Activated CD4-positive, CD25-positive, alpha-beta regulatory T cell treated with anti-CD3 and anti-CD28 coated beads, Interleukin-2, amount 50 U/mL, for 72 hours (primary cell): ENCODE results near the gene CDCP1.

Experiments
- DNase-seq: peaks from one replicate; pipeline ENCODE4 v3.0.0; 2021

Gene CDCP1

DNA sequence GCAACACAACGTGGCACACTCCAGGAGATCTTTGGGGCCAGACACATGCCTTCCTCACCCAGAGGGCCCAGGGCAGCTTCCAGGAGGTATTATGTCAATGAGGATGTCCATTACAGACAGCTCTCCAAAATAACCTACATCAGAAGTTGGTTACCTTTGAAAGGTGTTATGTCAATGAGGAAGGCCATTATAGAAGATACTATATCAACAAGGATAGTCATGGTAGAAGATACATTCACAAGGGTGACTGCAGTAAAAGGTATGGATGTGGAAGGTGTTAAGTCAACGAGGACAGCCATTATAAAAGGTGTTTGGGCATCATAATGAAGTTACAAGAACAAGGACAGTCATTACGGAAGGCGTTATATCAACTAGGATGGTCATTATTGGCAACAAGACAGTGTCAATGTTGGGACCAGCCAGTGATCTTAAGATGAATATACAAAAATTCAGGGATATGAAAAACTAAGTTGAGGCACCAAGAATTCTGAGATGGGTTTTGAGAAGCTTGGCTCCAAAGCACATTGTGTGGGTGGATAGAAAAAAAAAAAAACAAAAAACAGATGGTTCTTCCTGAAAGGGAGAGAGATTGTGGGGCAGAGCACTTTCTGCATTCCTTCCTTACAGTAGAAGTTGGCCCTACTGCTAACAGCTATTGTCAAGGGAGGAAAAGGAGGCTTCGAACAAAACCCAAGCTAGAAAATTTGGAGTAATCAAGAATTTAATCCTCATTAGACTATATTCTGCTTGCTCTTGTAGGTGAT lies 11.2 kb downstream of the CDCP1 start:
- DNase-seq = no peak

DNA sequence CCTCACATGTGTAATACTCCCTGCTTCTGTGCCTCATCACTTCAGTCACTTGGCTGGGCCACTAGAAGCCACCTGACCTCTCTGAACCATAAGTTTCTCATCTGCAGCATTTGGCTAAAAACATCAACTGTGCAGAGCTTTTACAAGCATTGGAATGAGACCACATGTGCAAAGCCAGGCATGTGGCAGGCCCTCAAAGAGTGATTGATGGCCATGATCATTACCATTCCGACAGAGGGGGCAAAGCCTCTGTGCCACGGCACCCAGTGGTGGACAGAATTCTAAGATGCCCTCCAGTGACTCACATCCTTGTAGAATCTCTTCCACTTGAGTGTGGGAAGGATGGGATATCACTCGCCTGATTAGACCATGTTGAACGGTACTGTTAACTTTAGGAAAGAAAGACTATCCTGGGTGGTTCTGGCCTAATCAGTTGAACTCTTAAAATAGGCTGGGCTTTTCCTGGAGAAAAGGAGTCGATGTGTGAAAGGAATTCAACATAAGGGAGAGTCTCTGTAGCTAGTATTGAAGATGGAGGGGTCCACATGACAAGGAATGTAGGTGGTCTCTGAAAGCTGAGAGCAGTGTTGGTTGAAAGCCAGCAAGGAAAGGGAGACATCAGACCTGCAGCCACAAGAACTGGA lies 13.5 kb downstream of the CDCP1 start:
- DNase-seq = no peak

DNA sequence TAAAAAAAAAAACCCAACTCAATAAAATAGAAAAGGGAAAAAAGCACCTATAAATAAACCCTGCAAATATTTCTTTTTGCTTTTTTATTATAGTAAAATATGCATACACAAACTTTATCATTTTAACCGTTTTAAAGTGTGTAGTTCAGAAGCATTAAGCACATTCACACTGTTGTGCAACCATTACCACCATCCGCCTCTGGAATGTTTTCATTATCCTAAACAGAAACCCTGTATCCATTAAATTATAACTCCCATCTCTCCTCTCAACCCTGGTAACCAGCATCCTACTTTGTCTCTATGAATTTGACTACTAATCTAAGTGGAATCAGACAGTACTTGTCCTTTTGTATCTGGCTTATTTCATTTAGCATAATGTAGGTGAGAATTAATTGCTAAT lies 15.0 kb downstream of the CDCP1 start:
- DNase-seq = no peak

DNA sequence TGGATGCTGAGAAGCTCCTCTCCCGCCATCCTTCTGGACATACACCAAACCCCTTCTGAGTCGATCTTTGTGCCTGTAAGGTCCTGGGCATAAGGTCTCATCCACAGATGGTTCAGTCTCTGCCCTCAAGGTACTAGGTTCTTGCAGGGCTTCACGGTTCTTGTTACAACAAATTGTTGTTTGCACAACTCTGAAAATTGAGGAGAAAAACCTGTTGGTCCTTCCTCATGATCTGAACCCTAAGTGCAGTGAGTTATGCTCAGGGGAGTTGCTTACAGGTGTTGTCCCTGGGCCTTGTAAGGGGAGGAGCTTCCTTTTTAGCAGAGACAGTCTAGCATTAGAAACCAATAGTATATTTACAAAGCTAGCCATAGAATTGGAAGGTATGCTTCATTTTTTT lies 15.7 kb downstream of the CDCP1 start:
- no peak for DNase-seq

- no peak for DNase-seq
Measured at GRCh38 chr3:45128950-45129349, 17.2 kb downstream of the CDCP1 start.

- no peak for DNase-seq
Measured at GRCh38 chr3:45127130-45127822, 18.9 kb downstream of the CDCP1 start.

GRCh38 chr3:45126730-45127129 lies 19.4 kb downstream of the CDCP1 start:
- DNase-seq = no peak

DNA sequence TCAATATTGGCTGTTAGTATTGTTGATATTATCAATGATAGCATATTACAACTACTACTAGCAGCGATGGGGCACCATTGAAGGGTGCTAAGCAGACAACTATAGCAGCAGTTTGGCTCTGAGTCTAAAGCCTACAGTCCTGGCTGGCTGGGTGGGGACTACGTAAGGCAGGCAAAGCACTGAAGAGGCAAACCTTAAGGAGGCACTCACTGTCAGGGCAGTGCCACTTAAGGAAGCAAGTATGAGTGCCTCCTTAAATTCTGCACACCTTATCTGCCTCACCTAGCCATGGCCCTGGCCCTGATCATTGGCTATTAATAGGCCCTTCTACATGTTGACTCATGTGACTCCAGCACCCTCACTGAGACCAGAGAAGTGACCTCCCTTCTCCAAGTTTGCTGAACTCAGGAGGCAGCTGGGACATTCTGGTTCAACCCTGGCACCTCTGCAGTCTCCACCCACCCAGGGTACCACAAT lies 20.6 kb downstream of the CDCP1 start:
- no peak for DNase-seq

DNA sequence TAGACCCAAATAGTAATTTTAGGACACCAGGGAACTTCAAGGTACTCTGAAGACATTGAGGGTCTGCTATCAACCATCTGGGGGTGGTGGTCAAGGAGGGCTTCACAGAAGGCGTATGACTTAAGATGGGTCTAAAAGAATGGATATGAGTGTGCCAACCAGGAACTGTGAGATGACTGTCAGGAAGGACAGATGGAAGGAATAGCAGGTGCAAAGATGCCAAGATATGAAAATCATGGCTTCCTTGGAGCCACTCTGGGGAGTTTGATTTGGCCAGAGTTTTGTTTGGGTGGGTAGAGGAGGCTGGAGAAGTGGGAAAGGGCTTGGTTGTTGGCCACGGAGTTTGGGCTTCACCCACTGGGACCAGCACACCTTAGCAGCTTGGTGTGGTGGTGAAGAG lies 21.2 kb downstream of the CDCP1 start:
- DNase-seq = no peak

- no peak for DNase-seq
Measured at GRCh38 chr3:45124352-45124751, 21.8 kb downstream of the CDCP1 start.

DNA sequence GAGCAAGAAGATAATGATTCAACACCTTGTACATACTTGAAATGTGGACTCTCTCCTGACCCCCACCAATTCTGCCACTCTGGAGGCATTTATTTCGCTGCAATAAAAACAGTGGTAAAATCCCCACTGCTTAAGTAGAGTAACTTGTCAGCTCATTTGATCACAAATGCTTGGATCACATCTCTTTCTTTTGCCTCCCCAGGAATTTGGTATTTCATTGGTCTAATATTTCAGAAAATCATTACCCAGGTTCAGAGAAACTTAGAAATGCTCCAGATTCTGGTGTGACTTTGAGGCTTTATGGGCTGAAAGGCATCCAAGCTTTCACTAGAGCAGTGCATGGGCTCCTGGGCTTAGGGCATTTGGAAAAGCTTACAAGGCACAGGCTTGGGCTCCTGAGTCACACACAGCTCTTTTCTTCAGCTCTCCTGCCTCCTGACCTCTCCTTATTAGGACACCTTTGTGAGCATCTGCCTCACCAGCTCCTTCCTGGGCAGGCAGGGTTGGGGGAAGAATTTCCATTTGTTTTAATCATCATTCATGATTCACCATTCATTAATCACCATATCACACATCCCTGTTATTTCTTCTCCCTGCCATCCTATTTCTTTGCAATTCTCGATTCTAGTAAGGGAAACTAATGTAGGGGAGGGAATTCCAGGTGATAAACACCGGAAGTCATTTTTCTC lies 22.5 kb downstream of the CDCP1 start:
- DNase-seq = no peak

- no peak for DNase-seq
Measured at GRCh38 chr3:45123030-45123429, 23.1 kb downstream of the CDCP1 start.

- no peak for DNase-seq
Measured at GRCh38 chr3:45120359-45121158, 25.6 kb downstream of the CDCP1 start.

GRCh38 chr3:45119824-45120358 lies 26.3 kb downstream of the CDCP1 start:
- DNase-seq = no peak

DNA sequence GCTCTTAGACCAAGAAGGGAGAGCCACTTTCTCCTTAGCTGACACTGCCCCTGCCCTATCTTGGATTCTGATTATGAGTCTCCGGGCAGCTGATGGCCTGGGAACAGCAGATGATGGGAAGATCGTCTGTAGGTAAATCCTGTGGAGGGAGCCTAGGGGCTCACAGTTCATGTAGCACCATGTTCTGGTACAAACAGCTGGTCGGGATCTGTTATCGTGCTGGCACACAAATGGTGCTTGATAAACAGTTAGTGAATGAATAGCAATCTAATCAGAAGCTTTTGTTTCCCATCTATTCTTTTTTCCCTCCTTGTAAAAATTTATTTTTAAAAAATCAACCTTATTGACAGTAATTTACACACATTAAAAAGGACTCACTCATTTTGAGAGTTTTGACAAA lies 26.8 kb downstream of the CDCP1 start:
- no peak for DNase-seq

DNA sequence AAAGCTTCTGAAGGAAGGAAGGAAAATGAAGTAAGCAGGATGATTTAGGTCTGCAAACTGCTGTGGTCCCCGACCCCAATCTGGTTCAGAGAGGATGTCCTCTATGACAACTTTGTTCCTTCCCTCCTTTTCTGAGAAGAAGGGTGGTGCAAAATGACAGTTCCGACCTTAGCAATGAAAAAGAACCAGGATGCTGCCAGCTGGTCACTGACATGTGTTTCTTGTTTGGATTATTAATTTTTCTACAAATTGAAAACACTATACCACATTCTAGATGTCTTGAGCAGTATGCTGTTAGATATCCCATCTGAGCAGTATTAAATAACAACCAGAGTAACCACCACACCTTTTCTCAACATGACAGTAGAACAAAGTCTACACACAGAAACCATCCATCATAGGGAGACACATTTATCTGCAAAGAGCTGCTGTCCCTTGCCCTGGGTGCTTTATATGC lies 27.5 kb downstream of the CDCP1 start:
- no peak for DNase-seq

DNA sequence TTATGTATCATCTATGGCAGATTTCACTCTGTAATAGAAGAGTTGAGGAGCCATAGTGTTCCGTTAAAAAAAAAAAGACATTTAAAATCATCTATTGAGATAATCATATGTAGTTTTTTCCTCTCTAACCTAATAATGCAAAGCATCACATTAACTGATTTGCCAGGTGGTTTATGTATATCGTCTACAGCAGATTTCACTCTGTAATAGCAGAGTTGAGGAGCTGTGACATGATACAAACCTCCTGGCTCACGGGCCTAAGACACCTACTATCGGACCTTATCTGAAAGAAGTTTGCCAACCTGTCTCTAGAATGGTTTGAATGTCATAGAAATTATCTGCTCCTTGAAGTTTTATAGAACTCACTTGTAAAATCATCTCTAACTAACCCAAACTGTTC lies 29.8 kb downstream of the CDCP1 start:
- DNase-seq = no peak

DNA sequence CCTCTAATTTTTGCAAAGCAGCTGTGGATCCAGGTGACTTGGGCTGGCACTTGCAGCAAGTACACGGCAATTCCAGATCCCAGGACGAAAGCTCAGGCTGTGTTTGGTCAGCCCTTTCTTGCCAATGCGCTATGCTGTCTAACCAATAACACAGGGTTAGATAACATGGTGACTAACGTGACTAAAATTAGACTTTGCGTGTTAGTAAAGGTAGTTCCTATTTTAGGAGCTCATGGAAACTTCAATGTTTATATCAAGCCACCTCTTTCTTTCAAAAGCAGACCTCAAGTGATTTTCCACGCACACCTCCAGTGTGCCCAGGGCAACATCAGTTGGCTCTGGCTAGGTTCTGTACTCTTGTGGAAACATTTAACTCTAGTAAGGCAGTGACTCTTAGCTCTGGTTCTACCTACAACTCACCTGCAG lies 32.5 kb downstream of the CDCP1 start:
- no peak for DNase-seq

DNA sequence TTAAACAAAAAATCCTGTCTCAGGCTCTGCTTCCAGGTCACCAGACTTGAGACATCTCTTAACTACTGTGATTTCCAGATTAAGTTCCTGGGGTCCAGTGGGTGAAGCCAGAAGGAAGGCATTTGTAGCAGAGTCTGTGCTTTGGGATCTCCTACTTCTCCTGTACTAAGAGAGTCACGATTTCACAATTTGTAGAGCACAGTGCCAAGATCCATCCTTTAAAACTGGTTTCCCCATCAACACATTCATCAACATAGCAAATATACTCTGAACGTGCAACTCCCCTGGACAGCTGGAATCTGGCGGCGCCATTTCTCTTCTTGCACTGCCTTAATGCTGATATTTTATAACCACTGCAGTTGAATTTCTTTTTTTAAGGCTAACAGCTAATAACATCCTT lies 33.2 kb downstream of the CDCP1 start:
- no peak for DNase-seq

DNA sequence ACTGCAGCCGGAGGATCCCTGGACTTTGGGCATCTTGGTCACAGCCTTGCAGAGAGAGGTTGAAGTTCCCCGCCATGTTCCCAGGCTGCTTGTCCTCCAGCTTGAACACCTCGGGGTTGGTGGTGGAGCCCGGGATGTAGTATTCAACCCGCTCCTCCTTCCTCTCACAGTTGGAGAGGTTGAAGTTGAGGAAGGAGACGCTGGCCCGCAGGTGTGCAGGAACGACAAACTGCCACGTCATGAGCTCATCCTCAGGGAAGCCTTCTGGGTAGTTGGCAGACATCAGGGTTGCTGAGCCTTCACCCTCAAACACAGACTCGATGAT lies 35.7 kb downstream of the CDCP1 start:
- no peak for DNase-seq

- DNase-seq = no peak
Measured at GRCh38 chr3:45109771-45110508, 36.2 kb downstream of the CDCP1 start.

- no peak for DNase-seq
Measured at GRCh38 chr3:45106874-45107273, 39.3 kb downstream of the CDCP1 start.
